IPS-18a (cell line): ENCODE measurements around the gene CLCN1.
A peak's percentile ranks its signal among the peaks of the same experiment; 100 is the strongest.

Experiments used
- H3K27ac ChIP-seq: one replicate; pipeline ENCODE4 v1.5.1; 2013; ENCODE audit warnings: low read length
- H3K27me3 ChIP-seq: one replicate; pipeline ENCODE4 v1.6.1; 2013; ENCODE audit warnings: mild to moderate bottlenecking, low read length; ENCODE audit not compliant: control insufficient read depth, insufficient read depth
- H3K36me3 ChIP-seq: one replicate; pipeline ENCODE4 v1.6.1; 2013; ENCODE audit warnings: low read depth, low read length; ENCODE audit not compliant: control insufficient read depth
- H3K4me1 ChIP-seq: one replicate; pipeline ENCODE4 v1.6.1; 2013; ENCODE audit warnings: low read depth, low read length; ENCODE audit not compliant: control insufficient read depth
- H3K4me3 ChIP-seq: one replicate; pipeline ENCODE4 v1.5.1; 2013; ENCODE audit warnings: low read length
- H3K9ac ChIP-seq: one replicate; pipeline ENCODE4 v1.6.1; 2013; ENCODE audit warnings: mild to moderate bottlenecking, low read length, moderate library complexity
- H3K9me3 ChIP-seq: one replicate; pipeline ENCODE4 v1.6.1; 2013; ENCODE audit warnings: low read depth, low read length; ENCODE audit not compliant: control insufficient read depth

Gene CLCN1

GRCh38 chr7:143373255-143373794 is 57.4 kb downstream of the CLCN1 start:
- Histone ChIP-seq H3K27me3 (no peaks in the 10 kb centered on the region), H3K4me3 (no peak overlapping the region), H3K9me3 (no peaks in the 10 kb centered on the region), H3K36me3 (no peaks in the 10 kb centered on the region), H3K9ac (no peak overlapping the region), H3K27ac (no peak overlapping the region), H3K4me1 (peaks cover 19% of the 10 kb centered on the region)

GRCh38 chr7:143374561-143374960 is 58.6 kb downstream of the CLCN1 start:
- Histone ChIP-seq H3K4me1 (peaks cover 23% of the 10 kb centered on the region), H3K4me3 (no peak overlapping the region), H3K9me3 (no peaks in the 10 kb centered on the region), H3K27me3 (no peaks in the 10 kb centered on the region), H3K27ac (no peak overlapping the region), H3K9ac (no peak overlapping the region), H3K36me3 (no peaks in the 10 kb centered on the region)

GRCh38 chr7:143375298-143376034 is 59.6 kb downstream of the CLCN1 start:
- Histone ChIP-seq H3K4me1 (peaks cover 18% of the 10 kb centered on the region), H3K27me3 (no peaks in the 10 kb centered on the region), H3K4me3 (no peak overlapping the region), H3K9ac (no peak overlapping the region), H3K27ac (no peak overlapping the region), H3K9me3 (no peaks in the 10 kb centered on the region), H3K36me3 (no peaks in the 10 kb centered on the region)

GRCh38 chr7:143376396-143376795 is 60.5 kb downstream of the CLCN1 start:
- H3K9ac ChIP-seq, result no peak overlapping the region
- H3K4me3 ChIP-seq, result no peak overlapping the region
- no peaks in the 10 kb centered on the region for H3K36me3 ChIP-seq
- no peak overlapping the region for H3K27ac ChIP-seq
- peaks cover 13% of the 10 kb centered on the region for H3K4me1 ChIP-seq
- no peaks in the 10 kb centered on the region for H3K27me3 ChIP-seq
- no peaks in the 10 kb centered on the region for H3K9me3 ChIP-seq

GRCh38 chr7:143379611-143380259 is 63.8 kb downstream of the CLCN1 start:
- peak overlapping the region; percentile 13 for H3K9ac ChIP-seq
- no peaks in the 10 kb centered on the region for H3K9me3 ChIP-seq
- H3K4me3 ChIP-seq, result peak overlapping the region; percentile 88
- H3K27me3 ChIP-seq, result no peaks in the 10 kb centered on the region
- H3K4me1 ChIP-seq, result peaks cover 16% of the 10 kb centered on the region
- H3K36me3 ChIP-seq, result peaks cover 17% of the 10 kb centered on the region
- no peak overlapping the region for H3K27ac ChIP-seq

GRCh38 chr7:143380260-143380645 is 64.3 kb downstream of the CLCN1 start:
- Histone ChIP-seq H3K4me1 (peaks cover 16% of the 10 kb centered on the region), H3K36me3 (peaks cover 22% of the 10 kb centered on the region), H3K4me3 (peak overlapping the region; percentile 88), H3K9ac (peak overlapping the region; percentile 93), H3K9me3 (no peaks in the 10 kb centered on the region), H3K27ac (peak overlapping the region; percentile 88), H3K27me3 (no peaks in the 10 kb centered on the region)

- peaks cover 16% of the 10 kb centered on the region for H3K4me1 ChIP-seq
- no peaks in the 10 kb centered on the region for H3K27me3 ChIP-seq
- no peaks in the 10 kb centered on the region for H3K9me3 ChIP-seq
- H3K4me3 ChIP-seq, result peak within 1 kb of the TSS; percentile 88
- peaks cover 26% of the 10 kb centered on the region for H3K36me3 ChIP-seq
- peak within 1 kb of the TSS; percentile 88 for H3K27ac ChIP-seq
- H3K9ac ChIP-seq, result peak within 1 kb of the TSS; percentile 93
Observed at GRCh38 chr7:143380646-143381426, 64.9 kb downstream of the CLCN1 start, which contains the start of gene ZYX. ZYX (plus strand) TSS chr7:143381345; CDS start chr7:143381572, 227 bp downstream.

GRCh38 chr7:143381427-143382125 is 65.7 kb downstream of the CLCN1 start:
- peaks cover 30% of the 10 kb centered on the region for H3K36me3 ChIP-seq
- peak overlapping the region; percentile 6 for H3K27ac ChIP-seq

GRCh38 chr7:143382126-143382790 is 66.3 kb downstream of the CLCN1 start:
- peak overlapping the region; percentile 89 for H3K9ac ChIP-seq
- peak overlapping the region; percentile 88 for H3K4me3 ChIP-seq
- H3K27ac ChIP-seq, result peak overlapping the region; percentile 6
- H3K9me3 ChIP-seq, result no peaks in the 10 kb centered on the region
- H3K27me3 ChIP-seq, result no peaks in the 10 kb centered on the region
- peaks cover 30% of the 10 kb centered on the region for H3K36me3 ChIP-seq
- peaks cover 16% of the 10 kb centered on the region for H3K4me1 ChIP-seq

More at GRCh38 chr7:143381427-143382125, 65.7 kb downstream of the CLCN1 start:
- Histone ChIP-seq H3K9me3 (no peaks in the 10 kb centered on the region), H3K4me3 (peak overlapping the region; percentile 88), H3K9ac (peak overlapping the region; percentile 89), H3K4me1 (peaks cover 16% of the 10 kb centered on the region), H3K27me3 (no peaks in the 10 kb centered on the region)

- peaks cover 16% of the 10 kb centered on the region for H3K4me1 ChIP-seq
- H3K27me3 ChIP-seq, result no peaks in the 10 kb centered on the region
- H3K9ac ChIP-seq, result no peak overlapping the region
- H3K36me3 ChIP-seq, result peaks cover 35% of the 10 kb centered on the region
- no peaks in the 10 kb centered on the region for H3K9me3 ChIP-seq
- no peak overlapping the region for H3K27ac ChIP-seq
- peak overlapping the region; percentile 88 for H3K4me3 ChIP-seq
Observed at GRCh38 chr7:143382791-143383641, 67.1 kb downstream of the CLCN1 start.
